Mucosa of stomach (tissue), 1 donor: ENCODE results near the gene AGO3.

Source experiments
- H3K27me3 ChIP-seq: one replicate; pipeline ENCODE4 v1.7.0; 2013; ENCODE audit warnings: mild to moderate bottlenecking, low read length; ENCODE audit not compliant: control insufficient read depth, insufficient read depth
- H3K36me3 ChIP-seq: one replicate; pipeline ENCODE4 v1.7.0; 2013; ENCODE audit warnings: low read length; ENCODE audit not compliant: control insufficient read depth, insufficient read depth
- H3K4me1 ChIP-seq: one replicate; pipeline ENCODE4 v1.7.0; 2013; ENCODE audit warnings: mild to moderate bottlenecking, low read length; ENCODE audit not compliant: control insufficient read depth, insufficient read depth
- H3K4me3 ChIP-seq: one replicate; pipeline ENCODE4 v1.7.0; 2013; ENCODE audit warnings: low read length
- H3K9ac ChIP-seq: one replicate; pipeline ENCODE4 v1.7.0; 2013; ENCODE audit warnings: mild to moderate bottlenecking, low read length, moderate library complexity
- H3K9me3 ChIP-seq: one replicate; pipeline ENCODE4 v1.7.0; 2013; ENCODE audit warnings: mild to moderate bottlenecking, low read length, moderate library complexity; ENCODE audit not compliant: control insufficient read depth
- donor health status: Pancreatic carcinoma.

AGO3 gene

DNA sequence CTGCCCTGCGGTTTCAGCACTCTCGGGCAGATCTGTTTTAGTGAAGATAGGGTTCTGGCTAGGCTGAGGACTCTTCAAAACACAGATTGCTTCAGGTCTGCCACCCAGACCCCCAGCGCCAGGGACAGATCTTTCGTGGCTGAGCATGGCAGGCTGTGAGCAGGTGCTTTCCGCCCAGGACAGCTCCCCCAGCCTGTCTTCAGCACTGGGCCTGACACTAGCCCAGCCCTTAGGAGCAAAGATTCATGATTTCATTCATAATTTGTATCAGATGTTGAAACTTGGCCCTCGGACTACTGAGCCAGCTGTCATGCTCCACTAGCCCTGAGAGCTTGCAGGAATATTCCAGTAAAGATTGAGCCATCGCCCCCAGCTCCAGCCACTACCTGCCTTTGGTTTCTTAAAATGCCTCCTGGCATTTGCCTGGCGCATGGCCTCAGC is 163.7 kb downstream of the AGO3 start:
- Histone ChIP-seq H3K4me3 (no peak overlapping the region), H3K36me3 (peaks cover 19% of the 10 kb centered on the region), H3K9me3 (no peaks in the 10 kb centered on the region), H3K4me1 (peaks cover 2% of the 10 kb centered on the region), H3K9ac (no peak overlapping the region), H3K27me3 (no peaks in the 10 kb centered on the region)

DNA sequence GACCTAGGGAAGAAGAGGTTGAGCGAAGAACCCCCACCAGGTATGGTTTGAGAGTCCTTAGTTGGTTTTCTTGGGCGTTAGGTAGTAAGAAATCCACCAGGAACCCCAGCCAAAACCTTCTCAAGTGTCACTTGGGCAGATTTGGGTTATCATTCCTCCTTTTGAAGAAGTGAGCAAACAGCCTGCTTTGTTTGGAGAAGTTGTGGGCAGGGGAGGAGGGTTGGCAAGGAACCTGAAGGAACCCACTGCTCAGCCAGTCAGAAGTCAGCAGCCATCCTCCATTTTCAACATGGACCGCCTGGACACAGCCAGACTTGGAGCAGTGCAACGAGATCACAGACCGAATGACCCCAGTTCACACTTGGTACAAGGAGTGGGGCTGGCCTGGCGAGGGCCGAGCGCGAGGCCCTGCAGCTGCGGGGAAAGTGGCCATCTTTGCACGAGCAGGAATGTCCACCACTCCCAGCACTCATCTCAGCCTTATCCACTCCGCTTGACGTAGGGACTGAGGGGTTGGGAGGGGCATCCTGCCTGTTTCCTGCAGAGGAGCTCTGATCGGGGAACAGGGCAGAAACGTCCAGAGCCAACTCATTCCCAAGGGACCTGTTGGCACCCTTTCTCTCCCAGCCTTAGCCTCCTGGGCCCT is 165.0 kb downstream of the AGO3 start:
- Histone ChIP-seq H3K4me1 (peaks cover 5% of the 10 kb centered on the region), H3K27me3 (no peaks in the 10 kb centered on the region), H3K4me3 (no peak overlapping the region), H3K36me3 (peaks cover 19% of the 10 kb centered on the region), H3K9ac (no peak overlapping the region), H3K9me3 (no peaks in the 10 kb centered on the region)

- H3K9me3 ChIP-seq: no peaks in the 10 kb centered on the region
- no peak overlapping the region for H3K4me3 ChIP-seq
- H3K27me3 ChIP-seq: no peaks in the 10 kb centered on the region
- peaks cover 16% of the 10 kb centered on the region for H3K36me3 ChIP-seq
- peaks cover 5% of the 10 kb centered on the region for H3K4me1 ChIP-seq
- no peak overlapping the region for H3K9ac ChIP-seq
Observed at GRCh38 chr1:36096500-36097432, 165.9 kb downstream of the AGO3 start.

DNA sequence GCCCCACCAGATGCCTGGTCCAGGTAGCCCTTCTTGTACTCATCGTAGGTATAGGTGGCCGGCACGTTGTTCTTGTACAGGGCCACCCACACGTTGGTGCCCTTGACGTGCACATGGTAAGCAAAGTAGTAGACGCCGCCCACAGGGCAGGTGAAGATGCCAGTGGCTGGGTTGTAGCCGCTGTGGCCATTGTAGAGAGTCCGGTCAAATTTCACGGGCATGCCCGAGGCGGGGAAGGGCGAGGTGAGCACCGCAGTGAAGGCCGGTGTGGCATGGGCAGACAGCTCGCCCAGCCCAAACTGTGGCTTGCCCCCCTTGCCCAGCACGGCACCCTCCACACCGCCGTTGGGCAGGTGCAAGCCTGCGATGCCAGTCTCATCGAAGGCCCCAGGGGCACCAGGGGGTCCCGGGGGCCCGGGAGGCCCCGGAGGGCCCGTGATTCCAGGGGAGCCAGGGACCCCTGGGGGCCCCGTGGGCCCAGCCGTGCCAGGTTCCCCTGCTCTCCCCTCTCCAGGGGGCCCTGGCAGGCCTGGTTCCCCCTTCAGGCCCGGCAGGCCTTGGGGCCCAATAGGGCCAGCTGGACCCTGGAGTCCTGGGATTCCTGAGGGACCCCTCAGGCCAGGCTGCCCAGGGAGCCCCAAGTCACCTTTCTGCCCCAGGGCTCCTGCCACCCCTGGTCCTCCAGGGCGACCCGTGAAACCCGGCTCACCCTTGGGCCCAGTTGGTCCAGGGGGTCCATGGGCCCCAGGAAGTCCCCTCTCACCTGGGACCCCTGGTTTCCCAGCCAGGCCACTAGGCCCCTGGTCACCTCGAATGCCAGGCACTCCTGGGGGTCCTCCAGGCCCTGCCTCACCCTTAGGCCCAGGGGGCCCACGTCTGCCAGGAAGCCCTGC is 167.0 kb downstream of the AGO3 start:
- peaks cover 5% of the 10 kb centered on the region for H3K36me3 ChIP-seq
- no peaks in the 10 kb centered on the region for H3K27me3 ChIP-seq
- H3K4me3 ChIP-seq: no peak overlapping the region
- H3K9ac ChIP-seq: no peak overlapping the region
- peaks cover 5% of the 10 kb centered on the region for H3K4me1 ChIP-seq
- H3K9me3 ChIP-seq: no peaks in the 10 kb centered on the region

GRCh38 chr1:36098650-36099365 is 167.9 kb downstream of the AGO3 start:
- H3K9me3 ChIP-seq: no peaks in the 10 kb centered on the region
- H3K27me3 ChIP-seq: no peaks in the 10 kb centered on the region
- H3K4me3 ChIP-seq: no peak overlapping the region
- no peak overlapping the region for H3K9ac ChIP-seq
- peaks cover 5% of the 10 kb centered on the region for H3K4me1 ChIP-seq
- H3K36me3 ChIP-seq: no peaks in the 10 kb centered on the region

DNA sequence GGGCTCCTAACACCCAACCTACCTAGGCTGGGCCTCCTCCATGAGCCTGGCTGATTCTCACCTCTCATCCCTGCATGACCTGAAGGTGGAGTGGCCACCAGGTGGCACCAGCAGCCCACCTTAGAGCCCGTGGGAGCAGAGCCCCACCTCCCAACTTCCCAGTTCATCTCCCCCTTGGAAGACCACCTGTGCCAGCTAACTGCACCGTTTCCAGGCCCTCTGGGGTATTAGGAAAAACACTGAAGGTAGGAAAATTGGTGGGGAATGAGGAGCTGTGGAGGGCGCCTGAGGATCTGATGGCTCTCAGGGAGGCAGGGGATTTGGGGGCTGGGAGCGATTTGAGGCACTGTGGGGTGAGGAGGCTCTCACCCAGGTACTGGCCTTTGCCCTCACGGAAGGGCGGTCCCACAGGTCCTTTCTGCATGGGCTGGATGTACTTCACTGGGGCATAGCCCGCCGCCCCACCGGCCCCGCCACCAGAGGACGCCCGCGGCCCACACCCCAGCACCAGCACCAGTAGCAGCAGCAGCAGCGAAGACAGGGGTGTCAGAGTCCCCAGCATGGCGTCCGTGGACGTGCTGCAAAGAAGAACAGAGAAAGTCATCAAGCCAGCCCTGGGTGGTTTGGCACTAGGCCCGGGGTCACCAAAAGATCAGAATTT is 168.9 kb downstream of the AGO3 start:
- Histone ChIP-seq H3K27me3 (no peaks in the 10 kb centered on the region), H3K9ac (peak overlapping the region; percentile 24), H3K9me3 (no peaks in the 10 kb centered on the region), H3K4me1 (peaks cover 5% of the 10 kb centered on the region), H3K36me3 (no peaks in the 10 kb centered on the region), H3K4me3 (no peak overlapping the region)

- Histone ChIP-seq H3K4me1 (peaks cover 5% of the 10 kb centered on the region), H3K27me3 (no peaks in the 10 kb centered on the region), H3K9ac (no peak overlapping the region), H3K36me3 (no peaks in the 10 kb centered on the region), H3K9me3 (no peaks in the 10 kb centered on the region), H3K4me3 (no peak overlapping the region)
Observed at GRCh38 chr1:36100376-36100775, 169.5 kb downstream of the AGO3 start.

DNA sequence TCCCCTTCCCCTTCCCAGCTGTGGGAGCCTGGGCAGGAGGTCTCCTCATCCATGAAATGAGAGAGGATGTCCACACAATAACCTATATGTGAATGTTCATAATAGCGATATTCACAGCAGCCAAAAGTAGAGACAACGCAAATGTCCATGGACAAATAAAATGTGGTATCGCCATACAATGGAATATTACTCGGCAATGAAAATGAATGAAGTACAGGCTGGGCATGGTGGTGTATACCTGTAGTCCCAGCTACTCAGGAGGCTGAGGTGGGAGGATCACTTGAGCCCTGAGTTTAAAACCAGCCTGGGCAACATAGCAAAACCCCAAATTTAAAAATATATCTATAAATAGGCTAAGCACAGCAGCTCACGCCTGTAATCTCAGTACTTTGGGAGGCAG is 170.6 kb downstream of the AGO3 start:
- no peaks in the 10 kb centered on the region for H3K9me3 ChIP-seq
- H3K27me3 ChIP-seq: no peaks in the 10 kb centered on the region
- H3K36me3 ChIP-seq: no peaks in the 10 kb centered on the region
- H3K4me1 ChIP-seq: peaks cover 5% of the 10 kb centered on the region
- no peak overlapping the region for H3K4me3 ChIP-seq
- H3K9ac ChIP-seq: no peak overlapping the region

- Histone ChIP-seq H3K36me3 (no peaks in the 10 kb centered on the region), H3K27me3 (no peaks in the 10 kb centered on the region), H3K9me3 (no peaks in the 10 kb centered on the region), H3K4me3 (no peak overlapping the region), H3K4me1 (no peaks in the 10 kb centered on the region), H3K9ac (no peak overlapping the region)
Observed at GRCh38 chr1:36106269-36106668, 175.4 kb downstream of the AGO3 start.

DNA sequence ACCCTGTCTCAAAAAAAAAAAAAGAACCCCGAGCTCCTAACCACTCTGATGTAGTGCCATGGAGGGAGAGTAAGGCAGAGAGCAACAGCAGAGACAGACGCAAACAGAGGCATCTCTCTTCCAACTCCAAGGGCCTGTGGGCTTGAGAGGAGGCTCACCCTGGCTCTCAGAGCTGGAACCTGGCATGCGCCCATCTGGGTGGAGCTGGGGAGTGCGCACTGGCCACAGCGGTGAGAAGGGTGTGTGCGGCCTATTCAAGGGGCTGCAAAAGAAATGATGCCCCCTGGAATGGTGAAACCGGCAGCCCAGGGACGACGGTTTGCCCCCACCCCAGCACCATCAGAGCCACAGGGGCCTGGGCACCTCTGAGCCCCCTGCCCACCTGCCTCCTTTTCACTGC is 176.5 kb downstream of the AGO3 start:
- Histone ChIP-seq H3K36me3 (no peaks in the 10 kb centered on the region), H3K4me1 (no peaks in the 10 kb centered on the region)

GRCh38 chr1:36108314-36108713 is 177.4 kb downstream of the AGO3 start:
- Histone ChIP-seq H3K4me1 (no peaks in the 10 kb centered on the region), H3K36me3 (no peaks in the 10 kb centered on the region), H3K4me3 (no peak overlapping the region), H3K27me3 (no peaks in the 10 kb centered on the region), H3K9ac (no peak overlapping the region), H3K9me3 (no peaks in the 10 kb centered on the region)

More for the DNA sequence above, 176.5 kb downstream of the AGO3 start:
- H3K4me3 ChIP-seq: no peak overlapping the region
- no peak overlapping the region for H3K9ac ChIP-seq
- no peaks in the 10 kb centered on the region for H3K27me3 ChIP-seq
- H3K9me3 ChIP-seq: no peaks in the 10 kb centered on the region
